GM11168 (cell line): ENCODE data around the gene LHX5.

Experiments used
- in situ Hi-C: fragments of 300-500 bp; cut with MboI; formaldehyde crosslinking; loops from one replicate; pipeline ENCODE4 v1.12.0; 2022; ENCODE audit warnings: low sequenced_read_pairs; ENCODE audit not compliant: unreplicated experiment

The LHX5 gene

DNA sequence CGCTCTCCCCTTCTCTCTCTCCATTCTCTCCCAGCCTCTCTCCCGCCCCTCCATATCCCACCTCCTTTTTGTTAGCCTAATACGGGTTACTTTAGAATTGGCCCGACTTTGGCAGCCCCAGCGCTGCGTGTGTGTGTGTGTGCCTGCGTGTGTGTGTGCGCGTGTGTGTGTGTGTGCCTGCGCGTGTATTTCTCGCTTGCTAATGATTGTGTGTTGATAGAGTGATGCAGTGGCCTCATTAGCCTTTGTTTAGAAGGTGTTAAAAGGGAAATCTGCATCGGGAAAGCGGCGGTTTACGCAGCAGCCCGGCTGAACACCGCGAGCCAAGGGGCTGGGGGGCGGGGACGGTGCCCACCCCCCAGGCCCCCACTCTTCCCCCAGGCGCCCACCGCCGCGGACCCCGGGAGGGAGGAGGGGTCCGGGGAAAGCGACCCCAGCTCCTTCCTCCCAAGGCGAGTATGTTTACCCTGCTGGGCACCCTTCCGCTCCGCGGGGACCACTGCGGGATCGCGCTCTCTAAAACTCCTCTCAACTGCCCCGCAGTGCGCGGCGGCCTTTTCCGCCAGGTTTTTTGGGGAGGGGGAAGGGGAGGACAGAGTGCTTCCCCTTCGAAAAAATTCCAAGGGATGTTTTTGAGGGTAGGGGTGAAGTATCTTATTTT is 6.8 kb upstream of the LHX5 start:
- in situ Hi-C loops, result no loop called here

DNA sequence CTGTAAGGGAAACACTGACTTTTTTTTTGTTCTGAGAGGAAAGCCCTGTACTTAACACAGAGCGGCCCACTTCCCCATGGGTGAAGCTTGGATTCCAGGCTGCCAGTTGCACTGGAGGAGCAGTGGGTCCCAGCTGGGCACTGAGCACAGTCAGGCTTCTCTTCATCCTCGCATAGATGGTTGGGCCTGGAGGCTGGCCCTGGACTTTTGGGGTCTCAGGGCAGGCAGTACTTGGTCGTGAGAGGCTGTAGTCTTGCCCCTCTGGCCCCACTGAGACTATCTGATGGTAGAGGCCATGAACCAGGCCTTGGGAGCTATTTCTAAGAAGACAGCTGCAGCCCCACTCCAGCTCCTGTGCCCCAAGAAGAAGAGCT is 6.2 kb upstream of the LHX5 start:
- in situ Hi-C loops, result no loop called here

DNA sequence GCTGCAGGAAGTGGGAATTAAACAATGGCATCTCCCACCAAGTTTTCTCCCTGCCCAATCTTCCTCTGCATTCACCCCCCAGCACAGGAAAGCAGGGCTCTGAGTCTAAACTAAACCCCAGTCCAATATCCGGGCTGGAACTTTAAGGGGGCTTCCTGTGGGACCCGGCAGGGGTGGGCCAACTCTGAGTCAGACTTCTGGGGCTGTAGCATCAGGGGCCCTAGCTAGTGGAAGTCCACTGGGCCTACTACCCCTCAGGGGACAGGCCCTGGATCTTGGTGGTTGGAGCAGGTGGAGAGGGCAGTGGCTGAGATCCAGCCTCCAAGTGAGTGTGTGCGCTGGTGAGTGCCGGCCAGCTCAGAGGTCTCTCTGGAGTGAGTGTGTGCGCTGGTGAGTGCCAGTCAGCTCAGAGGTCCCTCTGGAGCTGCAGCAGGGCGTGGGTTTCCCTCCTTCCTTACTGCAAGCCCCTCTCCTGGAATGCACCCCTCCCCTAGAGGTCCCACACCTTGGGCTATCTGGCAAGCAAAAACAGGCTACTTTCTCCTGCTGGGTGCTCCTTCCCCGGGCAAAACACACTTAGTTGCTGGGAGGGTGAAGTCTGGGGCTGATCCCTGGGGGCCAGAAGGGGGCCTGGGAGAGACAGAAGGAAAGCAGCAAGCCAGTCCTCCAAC is 5.6 kb upstream of the LHX5 start:
- in situ Hi-C loops, result no loop called here

DNA sequence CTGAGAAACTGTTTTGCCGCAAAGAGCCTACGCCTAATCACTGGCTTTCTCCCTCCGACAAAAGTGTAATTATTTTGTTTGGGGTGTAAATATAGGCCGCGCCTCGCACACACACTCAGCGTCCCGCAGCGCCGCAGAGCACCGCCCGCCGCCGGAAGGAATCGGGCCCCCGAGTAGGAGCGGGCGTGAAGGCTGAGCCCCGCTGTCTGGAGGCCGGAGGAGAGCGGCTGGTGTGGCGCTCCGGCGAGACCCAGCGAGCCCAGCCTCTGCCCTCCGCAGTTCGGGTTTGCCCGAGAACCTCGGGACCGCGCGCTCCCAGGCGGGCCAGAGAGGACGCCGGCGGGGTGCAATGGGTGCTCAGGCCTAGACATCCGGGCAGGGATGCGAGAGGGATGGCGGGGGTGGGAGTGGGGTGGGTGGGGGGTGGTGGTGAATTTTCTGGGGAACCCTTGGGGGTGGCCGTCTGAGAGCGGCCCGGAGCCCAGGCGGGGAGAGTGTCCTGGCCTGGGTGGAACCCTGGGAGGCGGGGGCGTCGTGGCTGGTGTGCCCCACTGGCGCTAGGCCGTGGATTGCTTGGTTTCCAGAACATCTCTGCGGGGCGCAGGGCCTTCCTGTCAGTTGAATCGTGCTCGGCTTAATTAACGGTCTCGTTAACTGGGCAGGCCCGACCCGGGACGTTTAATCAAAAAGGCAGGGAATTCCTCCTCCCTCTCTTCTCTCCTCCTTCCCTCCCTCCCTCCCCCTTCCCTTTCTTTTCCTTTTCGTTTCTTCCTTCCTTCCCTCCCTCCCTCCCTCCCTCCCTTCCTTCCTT is 4.7 kb upstream of the LHX5 start:
- in situ Hi-C loops, result no loop called here

DNA sequence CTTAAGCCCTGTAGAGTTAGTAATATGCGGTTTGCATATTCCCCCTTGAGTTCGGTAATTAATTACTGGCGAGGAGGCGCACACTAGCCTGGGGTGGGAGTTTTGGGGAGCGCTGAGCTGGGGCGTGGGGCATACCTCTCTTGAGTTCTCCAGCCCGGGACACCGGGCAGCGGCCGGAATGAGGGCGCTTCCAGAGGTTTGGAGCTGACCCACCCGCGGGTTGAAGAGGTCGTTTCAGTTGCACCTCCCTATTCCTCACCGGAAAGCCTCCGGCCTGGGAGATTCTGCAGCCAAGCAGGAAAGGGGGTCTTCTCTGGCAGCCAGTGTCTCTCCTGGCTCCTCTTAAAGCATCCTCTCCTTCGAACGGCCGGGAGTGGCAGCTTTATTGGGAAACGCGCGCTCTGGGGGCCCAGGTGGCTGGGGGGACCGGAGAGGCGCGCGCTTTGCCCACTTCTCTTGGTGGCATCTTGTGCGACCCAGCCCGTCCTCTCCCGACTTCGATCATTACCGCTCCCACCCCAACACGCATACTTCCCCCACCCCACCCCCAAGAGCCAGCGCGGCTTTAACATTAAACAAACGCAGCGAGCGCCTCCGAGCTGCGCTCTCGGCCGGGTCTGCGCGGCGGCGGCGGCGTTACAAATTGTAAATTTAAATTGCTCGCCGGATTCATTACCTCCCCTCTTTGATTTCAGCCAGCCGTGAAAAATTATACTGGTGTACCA is 3.9 kb upstream of the LHX5 start:
- in situ Hi-C loops, result no loop called here

DNA sequence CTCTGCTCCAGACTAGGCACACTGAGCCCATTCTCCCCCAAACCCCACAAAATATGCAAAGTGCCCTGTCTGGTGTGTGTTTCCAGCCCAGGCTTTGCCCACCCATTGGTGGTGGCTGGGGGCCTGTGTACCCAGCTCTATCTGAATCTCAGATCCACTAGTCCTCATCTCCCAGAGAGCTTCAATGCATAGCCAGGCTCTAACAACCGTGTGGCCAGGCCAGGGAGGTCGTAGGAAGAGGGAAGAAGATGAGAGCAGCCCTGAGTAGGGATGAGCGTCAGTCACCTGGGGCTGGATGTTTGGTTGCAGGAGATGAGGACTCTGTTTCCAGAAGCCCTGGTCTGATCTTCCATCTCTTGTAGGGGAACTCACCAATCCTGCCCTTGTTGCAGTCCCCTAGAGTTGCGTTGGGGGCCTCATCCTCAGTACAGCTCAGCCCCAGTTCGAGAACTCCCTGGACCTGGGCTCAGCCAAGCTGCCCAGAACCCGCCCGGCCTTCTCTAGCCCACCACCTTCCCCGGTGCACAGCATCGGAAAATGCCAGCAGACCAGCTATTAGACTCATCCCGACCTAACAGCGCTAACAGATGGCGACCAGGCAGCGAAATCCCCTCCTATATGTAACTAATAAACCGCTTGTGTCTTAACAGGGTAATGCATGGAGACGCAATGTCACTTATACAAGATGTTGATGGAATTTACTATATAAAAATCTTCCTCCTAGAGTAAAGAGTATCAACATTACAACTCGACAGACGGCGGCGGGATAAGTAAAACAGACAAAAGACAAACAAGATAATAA is 3.2 kb upstream of the LHX5 start:
- in situ Hi-C loops, result no loop called here

DNA sequence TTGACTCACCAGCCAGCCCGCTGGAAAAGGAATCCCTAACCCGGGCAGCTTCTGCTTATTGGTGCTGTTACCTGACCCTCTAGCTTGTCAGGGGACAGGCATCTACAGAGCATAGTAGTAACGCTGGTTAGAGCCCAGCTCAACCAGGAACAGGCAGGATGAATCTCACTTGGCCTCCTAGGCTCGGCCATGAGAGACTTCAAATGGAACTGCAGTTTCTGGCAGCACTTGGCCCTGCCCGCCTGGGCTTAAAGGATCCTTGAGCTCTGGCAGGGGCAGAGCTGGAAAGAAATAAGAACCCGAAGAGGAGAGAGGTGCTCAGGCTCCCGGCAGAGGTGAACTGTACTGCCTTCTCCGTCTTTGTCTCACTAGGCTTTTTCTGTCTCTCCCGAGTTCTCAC is 2.3 kb upstream of the LHX5 start:
- in situ Hi-C loops, result no loop called here

DNA sequence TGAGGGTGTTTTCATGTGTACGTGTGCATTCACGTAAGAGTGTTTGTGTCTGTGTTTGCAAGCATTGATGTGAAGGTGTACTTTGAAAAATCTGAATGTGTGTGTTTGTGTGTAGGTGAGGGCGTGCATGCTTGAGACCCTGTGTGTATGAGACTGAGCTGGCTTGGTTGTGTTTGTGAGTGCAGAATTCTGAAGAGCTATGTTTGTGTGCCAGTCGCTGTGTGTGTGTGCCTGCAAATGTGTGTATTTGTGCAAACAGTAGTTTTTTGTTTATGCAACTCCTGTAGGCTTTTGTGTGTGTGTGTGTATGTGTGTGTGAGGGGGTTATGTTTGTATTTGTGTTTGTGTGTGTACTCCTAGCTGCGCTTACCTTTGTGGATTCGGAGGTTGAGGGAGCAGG is 1.7 kb upstream of the LHX5 start:
- in situ Hi-C loops, result no loop called here

DNA sequence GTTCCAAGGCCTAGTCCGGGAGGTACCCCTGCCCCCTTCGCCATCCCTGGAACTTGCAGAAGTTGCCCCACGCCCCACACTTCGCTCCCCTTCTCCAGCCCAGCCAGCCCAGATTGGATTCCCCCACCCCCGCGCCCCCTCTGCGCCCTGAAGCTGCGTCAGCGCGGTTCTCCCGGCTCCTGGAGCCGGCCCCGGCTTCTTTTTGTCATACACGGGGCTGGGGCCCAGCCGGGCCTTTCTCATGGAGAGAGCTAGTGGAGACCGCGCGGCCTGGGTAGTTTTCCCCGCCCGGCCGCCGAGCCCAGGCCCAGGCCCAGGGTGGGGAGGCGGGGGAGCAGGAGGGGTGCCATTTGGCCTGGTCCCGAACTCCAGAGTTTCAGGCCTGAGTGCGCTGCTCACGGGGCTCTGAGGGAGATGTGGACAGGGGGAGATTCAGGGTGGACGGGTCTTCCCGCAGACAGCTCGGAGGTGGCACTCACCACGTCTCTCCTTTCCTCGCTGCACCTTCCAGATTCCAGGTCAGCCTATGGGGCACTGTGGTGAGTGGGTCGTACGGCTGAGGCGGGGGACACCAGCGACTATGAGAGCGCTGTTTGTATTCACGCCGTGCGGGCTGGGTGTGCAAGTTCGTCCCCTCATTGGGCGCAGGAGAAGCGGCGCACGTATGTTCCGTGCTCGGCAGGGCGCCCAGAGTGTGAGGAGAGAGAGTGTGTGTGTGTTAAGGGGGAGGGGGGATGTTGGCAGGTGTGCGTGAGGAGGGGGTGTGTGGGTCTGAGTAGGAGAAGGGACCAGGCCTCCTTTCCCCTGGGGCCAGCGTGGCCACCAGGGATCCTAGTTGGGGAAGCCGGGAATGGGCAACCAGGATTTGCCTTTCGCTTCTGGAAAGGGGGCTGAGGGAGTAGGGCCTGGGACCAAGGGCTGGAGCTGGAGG is 785 bp upstream of the LHX5 start:
- in situ Hi-C loops, result no loop called here

DNA sequence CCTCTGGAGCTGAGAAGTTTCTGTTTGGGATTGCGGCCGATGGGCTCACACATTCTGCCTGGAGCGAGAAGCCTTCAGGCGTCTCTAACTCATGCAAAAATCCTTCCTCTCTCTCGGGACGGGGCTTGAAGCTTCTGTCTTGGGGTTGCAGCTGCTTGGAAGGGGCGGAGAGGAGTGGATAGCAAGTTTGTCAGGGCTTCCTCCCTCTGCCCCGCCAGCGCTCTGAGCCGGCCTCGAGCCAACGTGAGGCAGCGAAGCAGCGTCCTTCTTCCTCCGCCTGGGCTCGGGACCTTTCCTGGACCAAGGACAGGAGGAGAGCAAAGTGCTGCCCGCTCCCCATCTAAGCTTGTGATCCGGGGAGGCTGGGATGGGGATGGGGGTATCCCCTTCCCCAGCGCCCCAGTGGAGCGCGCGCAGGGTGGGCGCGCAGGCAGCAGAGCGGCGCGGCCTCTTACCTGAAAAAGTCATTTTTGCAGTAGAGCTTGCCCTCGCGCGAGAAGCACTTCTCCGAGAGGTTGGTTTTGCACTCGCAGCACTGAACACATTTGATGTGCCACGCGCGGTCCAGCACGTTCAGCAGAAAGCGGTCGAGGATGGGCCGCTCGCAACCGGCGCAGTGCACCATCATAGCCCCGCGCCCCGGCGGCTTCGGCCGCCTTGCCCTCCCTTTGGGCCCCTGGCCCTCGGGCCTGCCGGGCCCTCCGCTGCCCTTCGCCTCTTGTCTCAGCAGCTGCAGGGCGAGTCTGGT is 626 bp downstream of the LHX5 start:
- in situ Hi-C loops, result no loop called here

DNA sequence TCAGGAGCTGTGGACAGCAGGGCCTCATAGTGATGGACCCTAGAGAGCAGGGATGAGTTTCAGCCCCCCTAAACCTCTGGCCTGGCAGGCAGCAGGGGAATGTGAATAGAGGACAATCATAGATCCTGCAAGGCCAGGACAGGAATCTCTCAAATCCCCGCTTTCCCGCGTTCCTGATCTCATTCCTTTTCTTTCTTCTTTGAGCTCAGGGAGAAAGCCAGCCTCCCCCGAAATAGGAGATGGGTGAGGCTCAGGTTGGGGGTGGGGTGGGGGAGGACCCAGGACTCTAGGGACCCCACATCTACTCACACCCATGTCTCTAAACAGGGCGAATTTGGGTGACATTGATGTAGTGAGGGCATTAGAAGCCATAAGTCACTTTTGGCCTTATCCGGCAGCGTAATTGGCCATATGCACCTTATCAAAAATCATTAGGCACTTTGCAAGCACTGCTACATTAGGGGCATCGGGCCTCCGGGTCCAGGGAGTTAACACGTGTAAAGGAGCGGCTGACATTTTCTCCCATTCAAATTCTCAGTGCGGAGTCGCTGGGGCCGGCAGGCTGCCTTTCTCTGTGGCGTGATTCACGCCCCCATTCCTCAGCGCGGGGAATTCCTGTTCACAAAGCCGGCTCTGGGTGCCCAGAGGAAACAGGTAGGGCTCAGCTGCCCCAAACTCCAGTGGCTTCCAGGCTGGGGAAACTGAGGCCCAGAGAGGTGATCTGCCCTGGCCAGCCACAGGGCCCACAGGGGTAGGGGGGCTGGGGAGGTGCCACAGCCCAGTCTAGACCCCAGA is 1.5 kb downstream of the LHX5 start:
- in situ Hi-C loops, result no loop called here

DNA sequence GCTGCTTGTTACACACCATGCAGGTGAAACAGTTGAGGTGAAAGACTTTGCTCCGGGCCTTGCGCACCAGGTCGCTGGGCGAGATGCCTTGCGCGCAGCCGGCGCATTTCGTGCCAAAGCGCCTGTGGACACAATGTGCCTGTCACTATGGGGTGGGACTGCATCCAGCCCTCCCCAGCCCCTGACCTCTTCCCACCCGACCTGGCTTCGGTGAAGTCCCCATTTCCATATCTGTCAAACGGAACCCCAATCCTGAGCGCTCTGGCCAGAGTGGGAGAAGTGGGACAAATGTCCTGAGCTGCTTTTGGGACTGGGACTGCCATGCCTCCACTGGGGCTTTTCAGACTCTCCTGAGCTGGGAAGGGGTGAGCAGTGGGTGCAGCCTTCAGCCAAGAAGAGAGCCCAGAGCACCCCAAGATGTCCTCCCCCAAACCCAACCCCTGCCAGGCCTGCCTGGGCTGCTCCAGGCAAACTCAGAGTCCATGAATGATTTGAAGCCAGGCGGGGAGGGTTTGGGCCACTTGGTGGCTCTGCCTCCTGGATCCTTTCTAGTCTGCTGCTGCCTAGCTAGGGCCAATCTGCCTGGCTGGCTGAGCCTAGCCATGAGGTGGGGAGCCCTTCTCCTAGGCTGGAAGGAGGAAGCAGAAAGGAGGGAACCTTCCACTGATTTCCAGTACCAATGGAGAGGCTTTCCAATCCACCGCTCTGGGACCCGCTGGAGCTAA is 2.3 kb downstream of the LHX5 start:
- in situ Hi-C loops, result no loop called here

DNA sequence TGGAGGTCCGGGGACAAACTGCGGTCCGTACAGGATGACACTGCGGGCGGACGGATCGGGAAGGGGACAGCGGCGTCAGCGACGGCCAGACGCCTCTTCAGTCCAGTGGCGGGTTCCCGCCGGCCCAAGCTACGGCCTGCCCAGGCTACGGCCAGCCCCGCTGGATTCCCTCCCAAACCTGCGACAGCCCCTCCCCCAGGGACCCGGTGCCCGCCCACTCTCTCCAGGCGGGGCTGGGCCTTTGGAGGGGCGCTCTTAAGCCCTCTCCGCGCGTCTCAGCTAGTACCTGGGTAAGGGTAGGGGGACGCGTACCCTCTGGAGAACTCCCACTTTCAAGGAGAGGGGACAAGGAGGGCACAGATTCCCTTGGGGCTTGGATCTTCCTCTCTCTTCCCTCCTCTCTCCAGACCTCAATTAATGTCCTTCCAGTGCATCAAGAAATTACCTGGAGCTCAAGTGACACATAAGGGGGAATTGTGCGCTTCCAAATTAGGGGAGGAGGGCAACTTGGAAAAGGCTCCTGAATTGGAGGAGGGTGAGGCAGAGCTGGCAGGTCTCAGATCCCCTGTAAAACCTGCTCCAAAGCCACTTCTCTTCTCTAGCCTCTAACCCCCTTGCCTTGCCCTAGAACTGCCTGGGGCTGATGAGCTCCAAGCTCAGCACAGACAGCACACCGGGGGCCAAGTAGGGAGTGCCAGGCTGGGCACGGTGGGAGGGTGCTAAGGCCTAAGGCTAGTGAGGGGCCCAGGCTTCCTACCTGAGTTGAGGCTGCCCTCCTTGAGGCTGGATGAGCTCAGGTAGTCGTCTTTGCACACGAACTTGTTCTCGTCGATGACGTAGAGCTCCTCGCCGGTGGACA is 3.1 kb downstream of the LHX5 start:
- in situ Hi-C loops, result no loop called here

DNA sequence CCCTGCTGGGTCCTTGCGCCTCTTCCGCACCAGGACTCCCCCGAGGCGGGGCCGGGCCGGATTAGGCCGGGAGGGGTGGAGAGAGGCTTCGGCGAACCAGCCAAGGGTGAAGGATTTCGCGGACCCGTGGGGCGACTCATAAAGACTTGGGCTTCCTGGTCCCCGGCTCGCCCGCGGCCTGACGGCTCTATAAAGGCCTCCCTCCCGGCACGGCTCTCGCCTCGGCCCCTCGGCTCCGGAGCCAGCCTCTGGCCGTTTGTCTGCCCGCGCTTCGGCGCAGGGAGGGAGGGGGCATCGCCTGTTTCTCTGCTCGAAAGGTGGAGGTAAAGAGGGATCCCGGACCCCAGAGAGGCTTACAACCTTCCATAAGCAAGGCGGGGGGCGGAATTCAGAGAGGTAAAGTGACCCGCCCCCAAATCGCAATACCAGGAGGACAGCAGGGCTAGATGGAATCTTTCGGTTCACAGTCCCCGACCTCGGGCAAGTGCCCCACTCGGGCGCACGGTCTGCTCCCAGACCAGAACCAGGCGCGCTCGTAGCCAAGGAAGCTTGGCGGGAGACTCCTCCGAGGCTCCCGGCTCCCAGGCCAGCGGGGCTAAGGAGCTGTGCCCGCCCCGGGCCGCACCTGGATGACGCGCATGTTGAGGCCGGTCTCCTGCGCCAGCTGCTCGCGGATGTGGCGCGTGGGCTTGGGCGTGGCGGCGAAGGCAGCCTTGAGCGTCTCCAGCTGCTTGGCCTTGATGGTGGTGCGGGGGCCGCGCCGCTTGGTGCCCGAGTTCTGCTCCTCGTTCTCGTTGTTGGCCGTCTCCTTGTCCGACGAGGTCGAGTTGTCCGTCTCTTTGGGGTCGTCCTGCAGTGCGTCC is 3.9 kb downstream of the LHX5 start:
- in situ Hi-C loops, result no loop called here

DNA sequence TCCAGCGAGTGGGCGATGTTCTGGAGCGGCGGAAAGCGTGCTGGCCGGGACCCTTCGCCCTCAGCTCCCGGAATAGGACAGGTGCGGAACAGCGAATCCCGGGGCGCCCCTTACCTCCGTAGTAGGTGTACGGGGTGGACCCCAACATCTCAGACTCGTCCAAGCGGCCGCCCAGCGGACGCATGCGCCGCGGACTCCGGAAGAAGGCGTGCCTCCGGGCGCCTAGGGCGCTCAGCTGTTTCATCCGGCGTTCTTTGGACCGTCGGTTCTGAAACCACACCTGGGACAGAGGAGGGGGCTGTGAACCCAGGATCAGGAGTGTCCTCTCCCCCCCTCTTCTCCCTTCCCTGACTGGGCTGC is 4.5 kb downstream of the LHX5 start:
- in situ Hi-C loops, result no loop called here
